A549 treated with dexamethasone at 1 μM for 4 hours (cell line): ENCODE results near the gene AMFR. TPM values are rescaled to one million over a fixed set of nuclear protein-coding genes. Genes with fewer than 3 reads are reported as not detected.

ENCODE experiments used
- total RNA-seq: library from RNA; stranded (reverse); fragments of 200-300 nt; extraction: Qiagen RNA extraction; gene quantifications from 5 replicates; pipeline ENCODE4 v1.2.3, GENCODE V29; 2022

Gene AMFR
- 65.5 to 74.2 TPM (median 71.1 TPM) in 5 replicates for total RNA-seq

DNA sequence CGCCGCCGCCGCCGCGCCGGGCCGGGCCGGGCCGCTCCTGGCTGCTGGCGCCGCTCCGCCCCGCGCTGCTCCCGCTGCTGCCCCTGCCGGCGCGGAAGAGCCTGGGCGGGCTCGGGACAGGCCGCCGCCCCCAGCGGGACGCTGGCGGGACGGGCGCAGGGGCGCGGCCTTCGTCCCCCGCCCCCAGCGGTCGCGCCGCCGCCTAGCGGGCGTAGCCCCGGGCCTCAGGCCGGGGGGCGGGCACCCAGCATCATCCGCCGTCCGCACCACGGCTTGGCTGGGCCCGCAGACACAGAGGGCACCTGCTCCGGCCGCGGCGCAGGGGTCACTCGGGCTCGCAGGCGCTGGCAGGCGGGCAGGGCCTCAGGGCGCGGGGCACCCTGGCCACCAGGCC is at the start of gene AMFR:
Gene AMFR, minus strand, starts transcription at position 107 of the 394 bp plus-strand sequence. CDS start 218 bp downstream, outside the sequence.

DNA sequence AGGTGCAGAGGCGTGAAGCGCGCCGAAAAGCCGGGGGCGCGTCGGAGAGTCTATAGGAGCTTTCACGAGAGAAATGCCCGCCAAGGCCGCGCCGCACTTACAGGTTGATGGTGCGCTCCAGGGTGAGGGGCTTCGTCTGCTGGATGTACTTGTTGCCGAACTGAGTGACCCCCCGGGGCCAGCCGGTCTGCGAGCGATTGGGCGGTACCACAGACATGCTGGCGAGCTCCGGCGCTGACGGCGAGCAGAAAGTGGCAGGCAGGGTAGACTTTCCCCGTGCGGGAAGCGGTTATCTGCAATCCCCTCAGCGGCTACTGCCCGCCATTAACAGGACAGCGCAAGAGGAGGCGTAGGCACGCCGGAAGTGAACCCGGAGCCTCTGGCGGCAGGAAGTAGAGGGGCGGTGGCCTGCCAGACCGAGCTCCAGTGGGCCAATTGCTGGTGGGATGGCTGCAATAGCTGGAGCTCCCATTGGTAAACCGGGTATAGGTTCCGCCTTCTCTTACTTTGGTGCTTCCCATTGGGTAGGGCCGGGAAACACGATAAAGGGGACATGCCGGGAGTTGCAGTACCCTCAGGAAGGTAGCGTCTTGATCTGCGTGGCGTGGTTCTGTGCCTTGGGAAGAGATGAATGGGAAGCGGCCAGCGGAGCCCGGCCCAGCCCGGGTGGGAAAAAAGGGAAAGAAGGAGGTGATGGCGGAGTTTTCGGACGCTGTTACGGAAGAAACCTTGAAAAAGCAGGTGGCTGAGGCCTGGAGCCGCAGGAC is 25.8 kb upstream of the AMFR start, which contains the start of the genes NUDT21 and OGFOD1:
Gene NUDT21, minus strand, starts transcription at position 347 of the 767 bp plus-strand sequence. Its CDS starts 130 bp downstream, at position 217.
Gene OGFOD1, plus strand, starts transcription at position 569 of the 767 bp plus-strand sequence. Its CDS starts 59 bp downstream, at position 628.

Other genes starting within 250 kb of the AMFR start
- 0.52 to 0.91 TPM (median 0.84 TPM) in 5 replicates for gene GNAO1, start 234.1 kb downstream of the AMFR start, total RNA-seq
- gene NUDT21, start 25.8 kb upstream of the AMFR start, total RNA-seq: 109 to 140 TPM (median 134 TPM) in 5 replicates
- gene OGFOD1, start 26.0 kb upstream of the AMFR start, total RNA-seq: 69.9 to 91.8 TPM (median 80.5 TPM) in 5 replicates
- 19.6 to 25.1 TPM (median 23.6 TPM) in 5 replicates for gene BBS2, start 94.5 kb upstream of the AMFR start, total RNA-seq
- gene MT4, start 139.5 kb upstream of the AMFR start, total RNA-seq: not detected in 5 replicates
- 0.34 to 0.82 TPM (median 0.54 TPM) in 4 of 5 replicates, not detected in the other for gene MT3, start 164.0 kb upstream of the AMFR start, total RNA-seq
- 1,981 to 2,932 TPM (median 2,492 TPM) in 5 replicates for gene MT2A, start 183.0 kb upstream of the AMFR start, total RNA-seq
- gene MT1E, start 200.2 kb upstream of the AMFR start, total RNA-seq: not detected in 5 replicates
- gene MT1M, start 207.1 kb upstream of the AMFR start, total RNA-seq: 0.15 to 0.18 TPM in 2 of 5 replicates, not detected in the others
- 25.2 to 38.3 TPM (median 30.3 TPM) in 5 replicates for gene MT1A, start 213.1 kb upstream of the AMFR start, total RNA-seq
- gene MT1B, start 226.3 kb upstream of the AMFR start, total RNA-seq: 0.43 TPM in 1 of 5 replicates, not detected in the others
- gene MT1F, start 232.4 kb upstream of the AMFR start, total RNA-seq: 14.8 to 20.2 TPM (median 16.2 TPM) in 5 replicates
- gene MT1G, start 242.5 kb upstream of the AMFR start, total RNA-seq: not detected in 5 replicates
- not detected in 5 replicates for gene MT1H, start 244.3 kb upstream of the AMFR start, total RNA-seq